ENCODE results near the gene TGFA.
A peak's percentile ranks its signal among the peaks of the same experiment; 100 is the strongest.

Gene TGFA

DNA sequence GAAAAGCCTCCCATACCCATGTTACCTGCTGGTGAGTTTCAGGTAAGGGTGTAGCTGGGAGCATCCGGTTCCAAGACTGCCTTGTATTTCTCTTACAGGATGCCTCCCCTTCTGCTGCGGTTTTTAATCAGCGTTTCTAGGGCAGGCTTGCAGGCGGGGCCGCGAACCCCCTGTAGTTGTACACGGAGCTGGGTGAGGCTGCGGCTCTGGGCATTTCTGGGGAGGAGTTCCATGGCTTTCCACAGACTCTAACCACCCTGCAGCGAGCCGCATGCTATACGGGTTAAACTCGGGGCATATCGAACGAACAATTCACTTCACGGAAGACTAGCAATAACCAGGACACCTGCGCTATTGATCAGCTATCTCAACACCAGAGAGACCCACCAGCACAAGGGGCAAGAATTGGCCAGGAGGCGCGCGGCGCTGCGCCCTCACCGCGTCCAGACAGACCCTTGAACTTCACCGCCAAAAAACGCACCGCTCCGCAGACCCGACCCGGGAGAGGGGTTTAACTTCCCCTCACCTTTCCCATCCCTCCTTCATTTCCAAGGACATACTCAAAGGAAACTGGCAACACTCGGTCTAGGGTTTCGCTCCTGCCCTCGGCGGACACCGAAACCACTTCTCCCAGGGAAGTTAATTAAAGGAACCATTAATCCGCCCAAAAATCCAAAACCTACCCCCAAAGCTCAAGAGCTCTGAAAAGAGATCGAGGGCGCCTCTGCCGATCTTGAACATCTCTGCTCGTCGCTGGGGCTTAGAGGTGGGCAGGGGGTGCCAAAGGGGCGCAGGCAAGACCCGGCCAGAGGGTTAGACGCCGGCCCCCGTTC, 909 bp downstream of the TGFA start:
- no peak for DNase-seq

- no peak for DNase-seq
Measured at GRCh38 chr2:70551167-70551566, 2.5 kb downstream of the TGFA start.

DNA sequence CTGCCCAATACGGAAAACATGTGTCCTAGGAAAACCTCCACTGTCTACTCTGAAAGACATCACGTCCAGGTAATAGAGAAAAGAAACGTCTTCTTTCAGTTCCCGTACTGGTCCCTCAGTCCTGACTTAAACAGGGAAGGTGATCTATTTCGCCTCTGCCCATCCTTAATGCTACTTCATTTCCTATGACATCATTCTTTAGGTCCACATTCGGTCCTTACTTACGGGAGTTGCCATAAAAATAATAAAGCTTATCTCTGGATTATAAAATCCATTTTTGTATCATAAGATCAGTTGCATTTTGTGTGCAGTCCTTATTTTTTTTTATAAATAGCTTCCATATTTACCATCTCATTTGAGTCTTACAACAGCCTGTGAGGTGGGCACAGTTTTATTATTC, 3.7 kb downstream of the TGFA start:
- no peak for DNase-seq

GRCh38 chr2:70549064-70549710, 4.4 kb downstream of the TGFA start:
- DNase-seq, result no peak

- no peak for DNase-seq
Measured at GRCh38 chr2:70548233-70548632, 5.4 kb downstream of the TGFA start.

GRCh38 chr2:70546885-70547284, 6.7 kb downstream of the TGFA start:
- no peak for DNase-seq

DNA sequence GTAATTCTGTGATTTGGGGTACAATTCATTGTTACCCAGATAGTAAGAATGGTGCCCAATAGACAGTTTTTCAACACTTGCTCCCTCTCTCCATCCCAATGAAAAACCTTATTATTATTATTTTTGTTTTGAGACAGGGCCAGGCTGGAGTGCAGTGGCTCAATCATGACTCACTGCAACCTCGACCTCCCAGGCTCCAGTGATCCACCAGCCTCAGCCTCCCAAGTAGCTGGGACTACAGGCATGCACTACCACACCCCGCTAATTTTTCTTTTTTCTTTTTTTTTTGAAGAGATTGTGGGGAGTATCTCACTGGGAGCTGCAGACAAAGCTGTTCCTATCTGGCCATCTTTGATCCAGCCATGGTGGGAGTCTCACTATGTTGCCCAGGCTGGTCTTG, 7.2 kb downstream of the TGFA start:
- DNase-seq, result no peak

DNA sequence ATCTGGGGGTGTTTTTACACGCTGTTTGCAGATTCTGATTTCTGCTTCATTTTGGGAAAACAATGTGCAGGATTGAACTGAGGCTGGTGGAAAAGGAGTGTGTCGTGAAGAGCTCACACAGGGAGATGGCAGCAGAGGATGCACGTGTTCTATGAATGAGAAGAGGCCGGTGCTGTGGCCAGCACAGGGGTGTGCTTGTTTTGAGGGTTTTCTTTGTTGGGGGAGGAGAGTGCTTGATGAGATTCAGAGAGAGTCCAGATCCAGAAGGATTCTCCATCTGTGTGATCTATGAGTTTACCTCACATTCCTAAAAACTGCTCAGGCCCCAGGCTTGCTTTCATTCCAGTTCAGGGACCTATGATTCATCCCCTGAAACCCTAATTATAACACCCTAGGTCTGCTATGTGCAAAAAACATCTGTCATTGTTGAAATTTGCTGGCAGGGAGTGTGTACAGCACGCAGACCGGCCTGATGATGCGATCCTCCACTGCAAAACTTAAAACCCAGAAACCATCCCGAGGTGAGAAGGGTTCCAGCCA, 12.1 kb downstream of the TGFA start:
- peak; percentile 6 for DNase-seq

GRCh38 chr2:70537840-70538239, 15.8 kb downstream of the TGFA start:
- no peak for DNase-seq

DNA sequence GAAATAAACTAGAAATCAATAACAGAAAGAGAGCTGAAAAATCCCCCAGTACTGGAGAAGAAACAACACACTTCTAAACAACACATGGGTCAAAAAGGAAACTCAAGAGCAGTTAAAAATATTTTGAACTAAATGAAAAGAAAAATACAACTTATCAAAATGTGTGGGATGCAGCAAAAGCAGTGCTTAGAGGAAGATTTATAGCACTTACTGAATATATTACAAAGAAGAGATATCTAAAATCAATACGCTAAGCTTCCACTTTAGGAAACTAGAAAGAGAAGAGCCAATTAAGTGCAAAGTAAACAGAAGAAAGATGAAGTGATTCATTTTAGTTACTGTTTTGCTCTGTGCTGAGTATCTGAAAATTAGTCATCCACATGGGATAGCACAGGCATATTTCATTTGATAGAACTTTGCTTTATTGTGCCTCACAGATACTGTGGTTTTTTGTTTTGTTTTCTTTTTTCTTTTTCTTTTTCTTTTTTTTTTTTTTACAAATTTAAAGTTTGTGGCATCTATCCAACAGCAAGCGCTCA, 17.0 kb downstream of the TGFA start:
- no peak for DNase-seq

DNA sequence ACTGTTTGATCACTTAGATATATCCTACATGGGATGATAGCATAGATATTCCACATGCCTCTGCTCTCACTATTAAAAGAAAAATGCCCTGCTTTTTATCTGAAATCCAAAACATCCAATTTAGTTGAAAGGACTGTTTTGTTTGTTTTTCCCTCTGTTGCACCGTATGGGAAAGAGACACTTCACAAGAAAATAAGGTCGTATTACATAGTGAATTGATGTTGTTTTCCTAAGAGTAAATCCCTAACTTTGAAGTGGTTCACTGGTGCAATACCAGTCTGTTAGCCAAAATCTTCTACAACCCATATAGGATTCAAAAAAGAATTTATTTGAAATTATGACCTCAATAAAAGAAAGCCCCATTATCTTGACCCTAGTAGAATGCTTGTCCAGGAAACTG, 18.1 kb downstream of the TGFA start:
- DNase-seq, result no peak

- DNase-seq, result no peak
Measured at GRCh38 chr2:70534183-70534836, 19.3 kb downstream of the TGFA start.

- DNase-seq, result no peak
Measured at GRCh38 chr2:70532244-70532935, 21.2 kb downstream of the TGFA start.

- no peak for DNase-seq
Measured at GRCh38 chr2:70531419-70532086, 22.1 kb downstream of the TGFA start.

GRCh38 chr2:70529610-70530009, 24.0 kb downstream of the TGFA start:
- DNase-seq, result no peak

DNA sequence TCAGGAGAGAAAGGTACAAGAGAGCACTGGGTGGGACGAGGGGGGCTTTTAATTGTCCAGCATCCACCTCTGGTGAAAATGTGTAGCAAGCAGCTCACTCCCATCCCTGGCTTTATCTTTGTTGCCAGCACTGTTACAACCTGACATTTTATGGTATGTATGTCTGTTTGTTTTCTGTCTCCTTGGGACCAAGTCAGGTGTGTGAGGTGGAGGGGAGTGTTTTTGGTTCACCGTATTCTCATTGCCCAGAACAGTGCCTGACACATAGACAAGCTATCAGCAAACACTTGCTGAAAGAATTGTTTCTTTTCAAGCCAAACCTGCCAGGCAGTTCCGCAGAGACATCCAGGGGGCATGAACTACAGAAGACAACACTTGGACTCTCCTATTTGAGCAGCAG, 24.7 kb downstream of the TGFA start:
- no peak for DNase-seq

- no peak for DNase-seq
Measured at GRCh38 chr2:70528276-70528675, 25.4 kb downstream of the TGFA start.

DNA sequence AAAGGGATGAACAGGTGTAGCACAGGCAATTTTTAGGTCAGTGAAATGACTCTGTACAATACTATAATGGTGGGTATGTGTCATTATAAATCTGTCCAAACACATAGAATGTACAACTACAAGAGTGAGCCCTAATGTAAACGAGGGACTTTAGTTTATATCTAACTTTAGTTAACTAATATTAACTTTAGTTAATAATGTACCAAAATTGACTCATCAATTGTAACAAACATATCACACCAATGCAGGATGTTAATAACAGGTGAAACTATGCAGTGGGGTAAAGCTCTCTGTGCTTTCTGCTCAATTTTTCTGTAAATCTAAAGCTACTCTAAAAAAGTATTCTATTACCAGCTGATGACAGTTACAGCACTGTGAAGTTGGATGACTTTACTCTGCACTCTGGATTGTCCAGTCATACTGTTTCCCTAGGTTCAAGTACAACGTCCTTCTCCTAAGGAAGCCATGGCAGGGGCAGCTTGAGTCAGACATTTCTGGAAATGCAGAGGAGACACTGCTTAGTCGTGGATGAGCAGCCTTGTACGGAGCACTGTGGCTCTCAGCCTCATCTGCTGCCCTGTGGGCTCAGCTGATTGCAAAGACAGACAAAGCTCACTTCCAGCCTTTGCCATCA, 26.1 kb downstream of the TGFA start:
- no peak for DNase-seq

DNA sequence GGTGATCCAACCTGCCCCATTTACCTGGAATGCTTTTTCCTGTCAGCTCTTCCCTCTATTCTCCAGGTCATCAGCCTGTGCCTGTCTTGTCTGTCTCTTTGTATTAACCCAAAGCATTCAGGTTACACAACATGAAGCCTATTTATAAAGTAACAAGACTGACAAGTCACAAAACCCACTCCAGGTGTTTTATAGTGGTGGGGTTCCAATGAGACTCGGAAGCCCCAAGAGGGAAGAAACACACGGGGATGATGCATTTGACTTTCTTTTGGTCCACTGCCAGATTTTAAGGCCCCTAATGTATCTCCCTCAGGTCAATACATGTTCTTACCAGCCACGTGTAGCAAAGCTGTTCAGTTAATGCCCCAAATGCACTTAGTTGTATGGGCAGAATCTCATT, 27.5 kb downstream of the TGFA start:
- no peak for DNase-seq

DNA sequence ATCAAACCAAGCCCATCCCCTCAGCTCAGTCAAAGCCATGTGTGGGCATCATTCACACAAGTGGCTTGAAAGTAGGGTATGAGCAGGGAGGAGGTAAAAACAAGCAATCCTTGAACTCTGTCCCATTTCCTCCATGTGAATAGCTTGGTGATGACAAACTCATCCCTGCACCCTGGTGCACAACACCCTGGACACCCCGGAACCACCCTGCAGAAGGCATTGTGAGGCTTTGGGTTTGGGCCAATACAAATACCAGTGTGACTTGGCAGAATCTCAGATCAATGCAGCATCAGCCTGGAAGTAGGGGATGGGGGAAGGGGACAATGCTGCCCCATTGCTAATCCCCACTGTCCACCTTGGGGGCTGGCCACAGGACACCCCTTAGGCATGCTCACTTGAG, 28.6 kb downstream of the TGFA start:
- DNase-seq, result no peak

All from HCEC 1CT (cell line).